Smooth muscle cell (in vitro differentiated cells): ENCODE measurements around the gene TIMP3. TPM values are rescaled to one million over a fixed set of nuclear protein-coding genes. Genes with fewer than 3 reads are reported as not detected.

ENCODE experiments used
- DNase-seq: peaks from one replicate; lab custom pipeline; 2025; ENCODE audit not compliant: unreplicated experiment; lab: John Stamatoyannopoulos, UW
- H2AFZ ChIP-seq: fragments of 200-600 bp; sonication (generic); 2 replicates; pipeline ENCODE4 v1.6.0; 2016; ENCODE audit warnings: antibody characterized with exemption, low read depth, mild to moderate bottlenecking
- H3F3A ChIP-seq: fragments of 200-600 bp; sonication (generic); 2 replicates; pipeline ENCODE4 v1.6.0; 2017; ENCODE audit warnings: antibody characterized with exemption, low read depth
- H3K27ac ChIP-seq: fragments of 200-600 bp; sonication (generic); 2 replicates; pipeline ENCODE4 v1.5.1; 2016; ENCODE audit warnings: low read depth, mild to moderate bottlenecking
- H3K27me3 ChIP-seq: fragments of 200-600 bp; sonication (generic); 2 replicates; pipeline ENCODE4 v1.6.1; 2016; ENCODE audit warnings: low read depth, mild to moderate bottlenecking
- H3K36me3 ChIP-seq: fragments of 200-600 bp; sonication (generic); 2 replicates; pipeline ENCODE4 v1.5.1; 2016; ENCODE audit warnings: low read depth
- H3K4me1 ChIP-seq: fragments of 200-600 bp; sonication (generic); 2 replicates; pipeline ENCODE4 v1.5.1; 2016; ENCODE audit warnings: low read depth
- H3K4me2 ChIP-seq: fragments of 200-600 bp; sonication (generic); 2 replicates; pipeline ENCODE4 v1.6.0; 2016; ENCODE audit warnings: mild to moderate bottlenecking
- H3K4me3 ChIP-seq: fragments of 200-600 bp; sonication (generic); 2 replicates; pipeline ENCODE4 v1.5.1; 2016; ENCODE audit warnings: mild to moderate bottlenecking
- H3K79me2 ChIP-seq: fragments of 200-600 bp; sonication (generic); 2 replicates; pipeline ENCODE4 v1.6.0; 2016; ENCODE audit warnings: low read depth, mild to moderate bottlenecking
- H3K9ac ChIP-seq: fragments of 200-600 bp; sonication (generic); 2 replicates; pipeline ENCODE4 v1.6.0; 2016; ENCODE audit warnings: low read depth
- H3K9me3 ChIP-seq: fragments of 200-600 bp; sonication (generic); replicated peaks from 2 replicates; pipeline ENCODE4 v1.5.1; 2016; ENCODE audit warnings: low read depth
- H4K20me1 ChIP-seq: fragments of 200-600 bp; sonication (generic); 2 replicates; pipeline ENCODE4 v1.6.0; 2016; ENCODE audit warnings: low read depth
- CTCF ChIP-seq: fragments of 200-600 bp; sonication (generic); IDR thresholded peaks from 2 replicates; pipeline ENCODE4 v1.5.1; 2017; ENCODE audit warnings: borderline replicate concordance, mild to moderate bottlenecking, antibody characterized with exemption; ENCODE audit not compliant: insufficient read depth, poor library complexity, severe bottlenecking
- whole genome bisulfite sequencing: methylation state at CpG from one replicate; pipeline ENCODE4 v1.1.7; 2016; ENCODE audit warnings: low lambda C conversion rate; 5-methylcytosine and 5-hydroxymethylcytosine counted together
- polyA plus RNA-seq: library from polyadenylated mRNA; unstranded; fragments of >200 nt; fragmentation: Nextera tagmentation; extraction: Ambion mirVana; gene quantifications from 2 replicates; pipeline ENCODE4 v1.2.1, GENCODE V29; 2016
- total RNA-seq: library from RNA; depleted of rRNA; stranded (reverse); fragments of >200 nt; gene quantifications from 2 replicates; pipeline ENCODE4 v1.2.3, GENCODE V29; 2014

The TIMP3 gene
- total RNA-seq: 3,114 and 3,210 TPM in 2 replicates
- polyA plus RNA-seq: 3,050 and 3,942 TPM in 2 replicates

GRCh38 chr22:32801537-32802236 is at the start of gene TIMP3:
TSS of gene TIMP3 (plus strand) at chr22:32801705. CDS start at chr22:32802002, 297 bp downstream.
- peaks cover 24% of the 10 kb centered on the region for H3K4me1 ChIP-seq
- DNase-seq: peak; percentile 81
- peak within 1 kb of the TSS; percentile 82 for H3K27ac ChIP-seq
- no peak within 1 kb of the TSS for H2AFZ ChIP-seq
- no peaks in the 10 kb centered on the region for H3K9me3 ChIP-seq
- H3K27me3 ChIP-seq: no peaks in the 10 kb centered on the region
- TF ChIP-seq CTCF: no peak
- H3K4me2 ChIP-seq: peak within 1 kb of the TSS; percentile 94
- 2% methylated on average over 41 of the region's 72 CpGs for WGBS
- peaks cover 72% of the 10 kb centered on the region for H3F3A ChIP-seq
- H3K79me2 ChIP-seq: peaks cover 74% of the 10 kb centered on the region
- H3K4me3 ChIP-seq: peak within 1 kb of the TSS; percentile 92
- H3K9ac ChIP-seq: peak within 1 kb of the TSS; percentile 94
- peaks cover 51% of the 10 kb centered on the region for H4K20me1 ChIP-seq
- H3K36me3 ChIP-seq: no peaks in the 10 kb centered on the region

GRCh38 chr22:32752326-32752725 is 49.2 kb upstream of the TIMP3 start:
- H3K79me2 ChIP-seq: no peaks in the 10 kb centered on the region
- no peaks in the 10 kb centered on the region for H3K36me3 ChIP-seq
- no peak for TF ChIP-seq CTCF
- no peak overlapping the region for H2AFZ ChIP-seq
- H3K4me1 ChIP-seq: no peaks in the 10 kb centered on the region
- 70% methylated on average over 9 of the region's 9 CpGs for WGBS
- H3K27ac ChIP-seq: peak overlapping the region; percentile 75
- no peaks in the 10 kb centered on the region for H3K9me3 ChIP-seq
- H3F3A ChIP-seq: peaks cover 12% of the 10 kb centered on the region
- no peak overlapping the region for H3K9ac ChIP-seq
- no peak overlapping the region for H3K4me3 ChIP-seq
- no peak overlapping the region for H3K4me2 ChIP-seq
- no peak for DNase-seq
- no peaks in the 10 kb centered on the region for H4K20me1 ChIP-seq
- H3K27me3 ChIP-seq: no peaks in the 10 kb centered on the region

GRCh38 chr22:32752816-32753520 is 48.5 kb upstream of the TIMP3 start:
- no peak for DNase-seq
- H3K4me2 ChIP-seq: no peak overlapping the region
- H2AFZ ChIP-seq: no peak overlapping the region
- H4K20me1 ChIP-seq: no peaks in the 10 kb centered on the region
- peaks cover 12% of the 10 kb centered on the region for H3F3A ChIP-seq
- H3K79me2 ChIP-seq: no peaks in the 10 kb centered on the region
- no peaks in the 10 kb centered on the region for H3K36me3 ChIP-seq
- no peaks in the 10 kb centered on the region for H3K27me3 ChIP-seq
- H3K27ac ChIP-seq: peak overlapping the region; percentile 75
- no peak overlapping the region for H3K9ac ChIP-seq
- WGBS: 65% methylated on average over 11 of the region's 11 CpGs
- H3K9me3 ChIP-seq: no peaks in the 10 kb centered on the region
- no peaks in the 10 kb centered on the region for H3K4me1 ChIP-seq
- no peak for TF ChIP-seq CTCF
- H3K4me3 ChIP-seq: no peak overlapping the region

GRCh38 chr22:32753591-32753990 is 47.9 kb upstream of the TIMP3 start:
- H3K27ac ChIP-seq: peak overlapping the region; percentile 75
- no peaks in the 10 kb centered on the region for H3K27me3 ChIP-seq
- peaks cover 12% of the 10 kb centered on the region for H3F3A ChIP-seq
- 87% methylated on average over 6 of the region's 6 CpGs for WGBS
- H4K20me1 ChIP-seq: no peaks in the 10 kb centered on the region
- H3K79me2 ChIP-seq: no peaks in the 10 kb centered on the region
- no peak overlapping the region for H3K4me3 ChIP-seq
- H3K36me3 ChIP-seq: no peaks in the 10 kb centered on the region
- H3K9me3 ChIP-seq: no peaks in the 10 kb centered on the region
- no peaks in the 10 kb centered on the region for H3K4me1 ChIP-seq
- no peak overlapping the region for H3K4me2 ChIP-seq
- no peak for TF ChIP-seq CTCF
- H2AFZ ChIP-seq: no peak overlapping the region
- H3K9ac ChIP-seq: no peak overlapping the region
- no peak for DNase-seq
